22Rv1 (cell line): ENCODE results near the gene RGS3.

Experiments used
- ZFX ChIP-seq: fragments of 450-650 bp; IDR thresholded peaks from 2 replicates; pipeline ENCODE4 v1.6.1; 2017; ENCODE audit warnings: antibody characterized with exemption, borderline replicate concordance
- TF ChIP-seq, protein P1 (sequence below): fragments of 450-650 bp; IDR thresholded peaks from 2 replicates; pipeline ENCODE4 v1.5.1; 2017; ENCODE audit warnings: mild to moderate bottlenecking

DNA sequence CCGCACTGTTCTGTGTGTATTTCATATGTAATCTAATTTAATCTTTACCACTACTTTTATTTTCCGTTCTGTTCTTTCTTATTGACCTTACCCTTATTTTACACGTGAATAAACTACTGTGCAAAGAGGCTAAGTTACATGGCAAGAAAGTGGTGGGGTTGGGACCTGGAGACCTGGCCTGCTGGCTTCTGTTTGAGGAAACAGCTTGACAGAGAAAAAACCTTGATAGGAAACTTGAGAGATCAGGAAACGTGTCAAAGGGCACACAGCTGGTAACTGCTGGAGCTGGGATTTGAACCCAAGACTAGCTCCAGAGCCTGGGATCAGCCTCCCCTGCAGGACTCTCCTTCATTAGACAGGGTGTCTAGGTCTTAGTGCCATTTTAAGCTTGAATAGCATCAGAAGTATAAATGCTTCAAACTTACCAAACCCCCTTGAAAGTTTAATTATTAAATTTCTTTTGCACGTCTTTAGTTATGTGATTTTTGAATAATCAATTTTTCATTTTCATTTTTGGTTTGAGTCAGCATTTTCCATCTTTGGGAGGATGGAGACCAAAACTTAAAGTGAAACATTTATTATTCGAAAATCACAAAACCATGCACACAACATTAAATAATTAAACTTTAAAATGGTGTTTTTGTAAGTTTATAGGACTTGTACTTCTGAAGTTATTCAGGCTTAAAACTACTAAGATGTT is 129.5 kb downstream of the RGS3 start:
- TF ChIP-seq, protein P1, sequence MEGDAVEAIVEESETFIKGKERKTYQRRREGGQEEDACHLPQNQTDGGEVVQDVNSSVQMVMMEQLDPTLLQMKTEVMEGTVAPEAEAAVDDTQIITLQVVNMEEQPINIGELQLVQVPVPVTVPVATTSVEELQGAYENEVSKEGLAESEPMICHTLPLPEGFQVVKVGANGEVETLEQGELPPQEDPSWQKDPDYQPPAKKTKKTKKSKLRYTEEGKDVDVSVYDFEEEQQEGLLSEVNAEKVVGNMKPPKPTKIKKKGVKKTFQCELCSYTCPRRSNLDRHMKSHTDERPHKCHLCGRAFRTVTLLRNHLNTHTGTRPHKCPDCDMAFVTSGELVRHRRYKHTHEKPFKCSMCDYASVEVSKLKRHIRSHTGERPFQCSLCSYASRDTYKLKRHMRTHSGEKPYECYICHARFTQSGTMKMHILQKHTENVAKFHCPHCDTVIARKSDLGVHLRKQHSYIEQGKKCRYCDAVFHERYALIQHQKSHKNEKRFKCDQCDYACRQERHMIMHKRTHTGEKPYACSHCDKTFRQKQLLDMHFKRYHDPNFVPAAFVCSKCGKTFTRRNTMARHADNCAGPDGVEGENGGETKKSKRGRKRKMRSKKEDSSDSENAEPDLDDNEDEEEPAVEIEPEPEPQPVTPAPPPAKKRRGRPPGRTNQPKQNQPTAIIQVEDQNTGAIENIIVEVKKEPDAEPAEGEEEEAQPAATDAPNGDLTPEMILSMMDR: no peak
- TF ChIP-seq ZFX: no peak
